GM11168 (cell line): Measurements from ENCODE around the gene SPAAR.
"Not testable (repeated sequence)": the region's sequence is repeated elsewhere in the genome, so short reads cannot be mapped to it uniquely, and the experiment has no call there.

Experiments used
- in situ Hi-C: fragments of 300-500 bp; cut with MboI; formaldehyde crosslinking; loops from one replicate; pipeline ENCODE4 v1.12.0; 2022; ENCODE audit warnings: low sequenced_read_pairs; ENCODE audit not compliant: unreplicated experiment

The SPAAR gene

DNA sequence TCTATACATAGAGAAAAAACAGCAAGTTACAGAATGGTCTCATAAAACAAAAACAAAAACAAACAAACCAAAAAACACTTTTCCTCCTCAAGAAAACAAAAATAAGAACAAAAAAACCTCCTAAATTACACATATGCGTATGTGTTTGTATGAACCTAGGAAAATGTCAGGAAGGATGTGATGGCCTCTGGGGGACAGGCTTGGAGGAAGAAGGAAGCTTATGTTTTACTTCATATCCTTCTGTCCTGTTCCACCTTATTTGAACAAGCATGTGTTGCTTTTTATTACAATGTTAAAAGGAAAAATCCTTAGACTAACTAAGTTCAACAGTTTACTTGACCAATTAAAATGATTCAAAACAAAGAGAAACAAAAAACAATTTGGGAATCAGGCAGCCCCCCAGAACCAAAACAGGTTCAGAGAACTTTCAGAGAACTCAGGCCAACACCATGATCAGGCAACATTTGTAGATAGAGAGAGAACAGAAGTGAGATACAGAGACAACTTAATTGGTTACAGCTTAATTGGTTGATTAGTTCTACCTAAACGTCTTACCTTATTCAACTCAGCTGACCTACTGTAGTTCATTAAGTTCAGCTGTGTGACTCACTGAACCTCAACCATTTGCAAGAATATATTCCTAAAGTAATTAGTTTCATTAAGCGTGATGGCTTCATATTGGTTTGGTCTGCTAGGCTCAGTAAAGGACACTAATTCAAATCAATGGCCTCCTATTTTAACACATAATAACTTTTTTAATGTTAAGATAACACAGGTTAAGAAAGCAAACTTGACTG, 10.1 kb downstream of the SPAAR start:
- in situ Hi-C loops: no loop called here

DNA sequence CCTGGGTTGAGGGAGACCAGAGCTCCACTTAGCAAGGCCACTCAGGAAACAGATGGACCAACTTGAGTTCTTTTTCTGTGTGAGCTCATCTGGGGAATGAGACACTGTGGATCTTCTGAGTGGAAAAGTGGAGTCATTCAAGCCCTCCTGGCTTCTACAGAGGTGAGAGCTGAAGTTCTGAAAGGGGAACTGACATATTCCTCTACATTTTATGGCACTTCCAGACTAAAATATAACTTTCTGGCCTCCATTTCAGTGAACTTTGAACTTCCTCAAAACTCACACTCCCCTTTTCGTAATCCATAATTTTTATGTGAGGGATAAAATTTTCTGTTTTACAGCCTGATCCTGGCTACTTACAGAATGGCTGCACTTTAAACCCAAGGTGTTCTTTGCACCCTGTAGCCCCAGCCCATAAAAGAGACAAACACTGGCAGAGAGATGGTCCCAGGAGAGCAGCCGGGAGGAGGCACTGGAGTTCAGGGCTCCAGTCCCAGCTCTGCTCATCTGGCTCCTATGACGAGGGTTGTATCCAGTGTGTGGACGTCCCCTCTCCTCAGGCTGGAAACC, 10.8 kb downstream of the SPAAR start:
- in situ Hi-C loops: no loop called here

DNA sequence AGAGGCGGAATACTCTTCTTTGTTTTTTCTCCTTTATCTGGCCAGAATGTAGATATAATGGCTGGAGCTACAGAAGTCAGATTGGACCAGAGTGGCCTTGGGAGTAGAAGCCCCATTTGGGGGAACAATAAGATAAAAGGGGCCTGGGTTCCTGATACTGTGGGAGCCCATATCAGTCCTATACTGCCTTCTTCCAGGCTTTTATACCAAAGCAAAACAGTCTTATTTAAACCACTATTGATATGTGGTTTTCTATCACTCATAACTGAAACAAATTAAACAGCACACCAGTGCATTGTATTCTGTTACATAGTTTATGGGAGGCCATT, 14.3 kb downstream of the SPAAR start:
- in situ Hi-C loops: no loop called here

DNA sequence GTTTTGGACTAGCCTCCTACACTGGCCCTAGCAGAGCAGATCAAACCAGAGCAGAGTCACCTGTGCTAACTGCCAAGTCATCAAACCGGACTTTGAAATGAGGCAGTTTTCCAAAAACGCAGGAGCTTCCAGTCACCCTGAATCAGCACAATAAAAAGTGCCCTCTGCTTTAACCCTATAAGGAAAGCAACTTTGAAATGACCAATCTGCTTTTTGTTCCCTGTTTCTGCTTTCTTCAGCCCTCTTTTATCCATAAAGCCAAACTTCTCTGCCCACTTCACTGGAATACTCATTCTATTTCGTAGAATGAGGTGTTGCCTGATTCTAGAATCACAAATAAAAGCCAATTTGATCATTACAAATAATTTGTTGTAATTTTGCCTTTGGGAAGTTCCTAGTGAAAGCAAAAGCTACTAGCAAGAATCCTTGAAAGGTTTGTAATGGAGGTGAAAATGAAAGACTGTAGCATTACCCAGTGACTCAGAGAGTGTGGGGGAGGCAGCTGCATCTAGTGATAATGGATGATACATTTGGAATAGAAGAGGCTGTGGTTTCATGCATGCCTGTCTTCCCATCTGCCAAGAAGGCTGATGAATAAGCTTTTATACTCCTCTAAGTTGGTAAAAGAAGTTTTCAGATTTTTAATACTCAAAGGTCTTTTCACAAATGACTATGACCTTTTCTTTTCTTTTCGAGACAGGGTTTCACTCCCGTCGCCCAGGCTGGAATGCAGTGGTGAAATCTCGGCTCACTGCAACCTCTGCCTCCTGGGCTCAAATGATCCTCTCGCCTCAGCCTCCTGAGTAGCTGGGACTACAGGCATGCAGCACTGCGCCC, 14.9 kb downstream of the SPAAR start:
- in situ Hi-C loops: no loop called here

DNA sequence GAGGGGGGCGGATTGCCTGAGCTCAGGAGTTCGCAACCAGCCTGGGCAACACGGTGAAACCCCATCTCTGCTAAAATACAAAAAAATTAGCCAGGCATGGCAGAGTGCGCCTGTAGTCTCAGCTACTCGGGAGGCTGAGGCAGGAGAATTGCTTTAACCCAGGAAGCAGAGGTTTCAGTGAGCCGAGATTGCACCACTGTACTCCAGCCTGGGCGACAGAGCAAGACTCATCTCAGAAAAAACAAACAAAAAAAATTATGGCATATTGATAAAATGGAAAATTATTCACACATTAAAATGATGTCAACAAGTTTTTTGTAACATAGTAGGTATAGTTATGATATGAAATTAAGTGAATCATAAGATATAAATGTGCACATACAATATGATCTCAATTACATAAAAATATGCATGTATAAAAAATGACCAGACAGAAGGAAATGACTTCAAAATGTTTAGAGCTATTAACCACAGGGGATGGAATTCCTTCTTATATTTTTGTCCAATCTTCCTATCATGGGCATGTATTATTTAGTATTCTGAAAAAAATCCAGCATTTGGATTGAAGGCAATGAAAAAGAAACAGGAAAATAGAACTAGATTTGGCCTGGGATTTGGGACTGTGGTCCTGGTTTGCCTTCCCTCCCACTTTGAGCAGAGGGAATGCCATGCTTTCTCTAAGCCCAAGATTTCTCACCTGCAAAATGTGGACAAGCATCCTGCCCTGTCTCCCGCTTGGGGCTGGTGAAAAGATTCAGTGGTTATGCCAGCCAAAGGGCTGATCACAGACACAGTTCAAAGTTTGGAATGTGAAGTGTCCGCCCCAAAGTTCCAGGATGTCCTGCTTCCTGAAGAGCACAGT, 19.5 kb downstream of the SPAAR start:
- in situ Hi-C loops: no loop called here

DNA sequence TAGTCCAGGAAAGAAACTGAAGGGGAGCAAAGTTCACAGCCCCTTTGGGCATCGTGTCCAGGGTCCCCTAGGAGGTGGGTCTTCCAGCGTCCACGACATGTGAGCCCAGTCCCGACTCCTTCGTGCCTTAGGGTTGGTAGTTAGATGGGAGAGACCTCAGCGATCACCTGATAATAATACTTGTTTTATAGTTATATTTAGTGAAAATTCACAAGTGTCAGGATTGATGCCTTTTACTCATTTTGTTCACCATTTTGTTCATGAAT, 20.1 kb downstream of the SPAAR start:
- in situ Hi-C loops: no loop called here

DNA sequence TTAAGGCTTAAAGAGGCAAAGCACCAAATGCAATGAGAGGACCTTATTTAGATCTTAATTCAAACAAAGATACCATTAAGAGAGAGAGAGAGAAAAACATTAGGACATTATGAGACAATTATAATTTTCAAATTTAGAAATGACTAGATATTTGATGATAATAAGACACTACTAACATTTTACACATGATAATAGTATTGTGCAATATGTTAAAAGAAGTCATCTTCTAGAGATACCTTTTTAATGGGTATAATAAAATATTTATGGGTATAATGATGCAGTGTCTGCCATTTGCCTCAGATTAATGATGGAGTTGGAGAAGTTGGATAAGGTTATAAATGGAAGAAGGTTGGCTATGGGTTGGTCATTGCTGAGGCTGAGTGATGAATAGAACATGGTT, 21.2 kb downstream of the SPAAR start:
- in situ Hi-C loops: no loop called here

DNA sequence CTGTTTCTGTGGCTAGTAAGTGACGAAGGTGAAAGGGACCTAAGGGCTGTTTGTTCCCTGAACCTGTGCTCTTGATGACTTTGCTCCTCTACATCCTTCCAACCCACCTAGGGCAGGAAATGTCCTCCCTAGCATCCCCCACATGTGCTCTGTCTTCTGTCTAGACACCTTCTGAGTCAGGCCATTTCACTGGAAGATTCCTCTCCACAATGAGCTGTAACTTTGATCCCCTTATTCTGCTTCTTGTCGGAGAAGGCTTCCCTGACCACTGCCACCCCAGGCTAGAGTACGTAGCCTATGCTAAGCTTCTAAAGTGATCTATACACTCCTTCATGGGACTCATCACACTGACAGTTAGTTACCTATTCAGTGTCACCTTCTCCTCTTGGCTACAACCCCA, 21.7 kb downstream of the SPAAR start:
- in situ Hi-C loops: no loop called here

DNA sequence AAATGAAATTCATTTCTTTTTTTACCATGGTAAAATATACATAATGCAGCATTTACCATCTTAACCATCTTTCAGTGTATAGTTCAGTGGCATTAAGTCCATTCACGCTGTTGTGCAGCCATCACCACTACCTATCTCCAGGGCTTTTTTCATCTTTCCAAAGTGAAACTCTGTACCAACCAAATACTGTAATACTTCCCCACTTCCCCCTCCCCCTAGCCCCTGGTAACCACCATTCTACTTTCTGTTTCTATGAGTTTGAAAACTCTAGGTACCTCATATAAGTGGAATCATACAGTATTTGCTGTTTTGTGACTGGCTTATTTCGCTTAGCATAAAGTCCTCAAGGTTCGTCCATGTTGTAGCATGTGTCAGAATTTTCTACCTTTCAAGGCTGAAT, 23.4 kb downstream of the SPAAR start:
- in situ Hi-C loops: no loop called here

DNA sequence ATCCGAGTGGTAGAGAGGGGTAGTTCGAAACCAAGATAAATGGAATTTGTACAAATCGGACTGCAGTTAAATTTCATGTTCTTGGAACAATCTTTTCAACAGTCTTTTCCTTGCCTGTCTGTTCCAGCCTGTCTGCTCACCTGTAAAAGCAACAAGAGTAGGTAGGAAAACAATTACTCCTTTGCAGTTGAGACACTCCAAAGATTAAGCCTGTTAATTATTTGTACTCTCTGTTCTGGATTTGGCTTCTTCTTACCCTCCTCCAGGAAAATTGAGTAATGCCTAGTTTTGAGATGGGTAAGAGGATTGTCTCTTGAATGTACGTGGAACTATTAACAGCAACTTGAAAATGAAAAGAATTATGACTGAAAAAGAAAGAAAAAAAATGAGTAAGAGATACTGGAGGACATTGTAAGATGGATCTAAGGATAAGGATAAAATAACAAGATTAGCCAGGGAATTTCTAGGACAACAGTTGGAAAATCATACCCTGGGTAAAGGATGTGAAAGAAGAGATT, 24.3 kb downstream of the SPAAR start:
- in situ Hi-C loops: no loop called here

DNA sequence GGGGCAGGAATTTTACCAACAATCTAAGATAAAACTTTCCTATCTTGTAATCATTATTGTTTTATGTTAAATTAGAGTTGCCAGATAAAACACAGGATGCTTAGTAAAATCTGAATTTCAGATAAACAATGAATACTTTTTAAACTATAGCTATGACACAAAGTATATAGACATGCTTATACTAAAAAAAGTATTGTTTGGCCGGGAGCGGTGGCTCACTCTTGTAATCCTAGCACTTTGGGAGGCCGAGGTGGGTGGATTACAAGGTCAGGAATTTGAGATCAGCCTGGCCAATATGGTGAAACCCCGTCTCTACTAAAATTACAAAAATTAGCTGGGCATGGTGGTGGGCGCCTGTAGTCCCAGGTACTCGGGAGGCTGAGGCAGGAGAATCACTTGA, 24.8 kb downstream of the SPAAR start:
- in situ Hi-C loops: not testable (repeated sequence)

DNA sequence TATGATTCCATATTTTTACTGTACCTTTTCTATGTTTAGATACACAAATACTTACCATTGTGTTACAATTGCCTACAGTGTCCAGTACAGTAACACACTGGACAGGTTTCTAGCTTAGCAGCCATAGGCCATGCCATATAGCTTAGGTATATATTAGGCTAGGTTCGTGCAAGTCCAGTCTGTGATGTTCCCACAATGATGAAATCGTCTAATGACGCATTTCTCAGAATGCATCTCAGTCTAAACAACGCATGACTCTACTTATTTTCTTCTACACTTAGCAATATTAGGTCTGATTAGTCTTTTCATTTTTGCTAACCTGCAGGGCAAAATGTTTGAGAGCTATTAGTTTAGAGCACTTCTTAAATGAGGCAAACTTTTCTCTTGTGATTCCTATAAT, 26.0 kb downstream of the SPAAR start:
- in situ Hi-C loops: no loop called here

DNA sequence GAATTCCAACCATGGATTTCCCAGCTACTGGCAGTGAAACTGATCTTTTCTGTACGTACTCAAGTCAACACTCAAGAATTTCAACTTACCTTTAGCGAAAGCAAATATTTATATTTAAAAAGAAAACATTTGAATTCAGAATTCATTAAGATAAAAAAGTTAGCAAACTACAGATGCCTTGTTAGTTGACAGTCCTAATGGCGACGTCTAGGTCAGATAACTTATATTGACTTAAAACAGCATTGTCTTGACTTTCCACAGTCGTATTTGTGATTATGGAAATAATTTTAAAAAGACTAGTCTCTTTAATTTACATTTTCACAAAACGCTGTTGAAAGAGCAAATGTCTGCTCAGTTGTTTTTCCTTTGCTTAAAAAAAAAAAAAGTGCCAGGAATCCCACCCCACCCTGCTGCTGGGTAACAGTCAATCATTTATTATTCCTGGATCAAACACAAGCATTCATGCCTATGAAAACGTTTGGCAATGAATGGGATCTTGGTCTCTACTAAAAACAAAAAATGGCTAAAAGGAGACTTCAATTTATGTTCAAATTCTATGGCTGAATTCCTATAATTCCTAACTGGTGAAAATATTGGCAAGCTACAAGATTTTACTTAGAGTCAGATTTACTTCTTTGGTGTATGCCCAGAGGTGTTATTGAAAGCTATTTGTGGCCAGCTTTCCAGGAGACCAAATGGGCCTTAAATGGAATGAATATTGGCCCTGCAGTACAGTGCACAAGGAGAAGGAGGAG, 26.6 kb downstream of the SPAAR start:
- in situ Hi-C loops: no loop called here

DNA sequence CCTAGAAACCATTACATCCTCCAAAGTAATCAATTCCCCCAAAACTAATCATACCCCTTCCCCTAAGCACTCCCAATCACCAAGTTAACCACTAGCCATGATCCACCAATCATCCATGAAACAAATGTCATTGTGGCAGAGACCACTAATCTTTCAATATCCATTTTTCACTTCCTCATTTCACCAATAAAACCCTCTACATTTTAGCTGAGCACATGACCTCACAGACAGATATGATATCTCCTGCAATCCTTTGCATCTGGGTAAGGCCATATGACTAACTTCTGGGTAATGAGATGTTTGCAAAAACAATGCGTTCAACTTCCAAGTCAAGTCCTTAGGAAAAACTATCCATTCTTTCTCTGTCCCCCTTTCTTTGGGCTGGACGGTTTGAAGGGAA, 27.9 kb downstream of the SPAAR start:
- in situ Hi-C loops: no loop called here

DNA sequence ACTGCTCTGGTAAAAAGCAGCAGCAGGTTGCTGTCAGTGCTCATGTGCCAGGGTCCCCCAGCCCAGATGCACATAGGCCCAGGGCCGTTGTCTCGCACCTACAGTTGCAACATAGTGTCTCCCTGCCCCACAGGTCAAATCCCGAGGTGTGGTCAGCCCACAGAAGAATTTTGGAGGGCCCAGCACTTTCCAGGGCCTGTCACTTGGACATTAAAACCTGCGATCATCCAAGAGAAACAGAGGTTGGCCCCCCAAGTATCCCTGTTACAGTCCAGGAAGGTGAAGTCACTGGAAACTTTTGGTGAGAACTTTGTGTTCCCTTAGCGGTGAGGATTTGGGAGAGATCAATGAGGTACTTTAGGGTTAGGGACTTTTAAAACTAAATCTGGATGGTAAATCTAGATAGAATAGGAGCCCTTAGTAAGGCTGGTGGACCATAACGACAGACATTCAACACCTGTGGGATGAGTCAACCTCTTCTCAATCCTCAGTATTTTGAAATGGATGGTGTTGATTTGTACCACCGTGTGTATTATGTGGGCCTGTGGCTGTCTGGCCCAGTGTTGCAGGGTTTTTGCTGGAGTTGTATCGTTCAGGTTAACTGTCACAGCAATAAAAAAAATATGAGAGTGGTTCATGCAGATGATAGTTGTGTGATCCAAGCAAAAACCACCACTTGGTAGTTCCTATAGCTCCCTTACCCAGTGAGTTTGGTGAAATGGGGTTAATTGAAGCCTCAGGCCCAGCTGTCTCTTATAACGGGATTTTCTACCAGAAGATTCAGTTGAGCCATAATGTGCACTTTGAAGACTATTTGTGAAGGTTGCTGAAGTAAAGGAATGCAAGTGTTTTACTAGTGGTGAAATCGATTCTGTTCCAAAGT, 29.4 kb downstream of the SPAAR start:
- in situ Hi-C loops: no loop called here

DNA sequence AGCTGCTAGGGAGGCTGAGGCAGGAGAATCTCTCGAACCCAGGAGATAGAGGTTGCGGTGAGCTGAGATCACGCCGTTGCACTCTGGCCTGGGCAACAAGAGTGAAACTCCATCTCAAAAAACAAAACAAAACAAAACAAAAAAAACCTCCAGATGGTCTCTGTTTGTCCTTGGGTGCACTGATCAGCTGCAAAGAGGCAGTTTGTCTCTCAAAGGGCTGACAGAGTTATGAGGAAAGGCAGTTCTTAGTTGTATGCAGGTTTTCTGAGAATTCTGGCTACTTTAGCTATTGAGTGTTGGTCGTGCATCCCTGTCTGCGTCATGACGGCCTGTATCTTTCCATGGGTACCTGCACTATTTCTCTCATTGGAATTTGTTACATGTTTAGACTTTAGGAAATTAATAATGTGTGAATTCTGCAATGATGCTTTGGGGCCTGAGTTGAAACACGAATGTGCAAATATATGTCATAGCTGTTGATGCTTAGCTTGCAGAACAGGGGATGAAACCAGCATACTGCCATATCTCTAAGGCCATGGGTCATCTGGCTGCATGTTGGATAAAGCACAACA, 30.5 kb downstream of the SPAAR start:
- in situ Hi-C loops: no loop called here

DNA sequence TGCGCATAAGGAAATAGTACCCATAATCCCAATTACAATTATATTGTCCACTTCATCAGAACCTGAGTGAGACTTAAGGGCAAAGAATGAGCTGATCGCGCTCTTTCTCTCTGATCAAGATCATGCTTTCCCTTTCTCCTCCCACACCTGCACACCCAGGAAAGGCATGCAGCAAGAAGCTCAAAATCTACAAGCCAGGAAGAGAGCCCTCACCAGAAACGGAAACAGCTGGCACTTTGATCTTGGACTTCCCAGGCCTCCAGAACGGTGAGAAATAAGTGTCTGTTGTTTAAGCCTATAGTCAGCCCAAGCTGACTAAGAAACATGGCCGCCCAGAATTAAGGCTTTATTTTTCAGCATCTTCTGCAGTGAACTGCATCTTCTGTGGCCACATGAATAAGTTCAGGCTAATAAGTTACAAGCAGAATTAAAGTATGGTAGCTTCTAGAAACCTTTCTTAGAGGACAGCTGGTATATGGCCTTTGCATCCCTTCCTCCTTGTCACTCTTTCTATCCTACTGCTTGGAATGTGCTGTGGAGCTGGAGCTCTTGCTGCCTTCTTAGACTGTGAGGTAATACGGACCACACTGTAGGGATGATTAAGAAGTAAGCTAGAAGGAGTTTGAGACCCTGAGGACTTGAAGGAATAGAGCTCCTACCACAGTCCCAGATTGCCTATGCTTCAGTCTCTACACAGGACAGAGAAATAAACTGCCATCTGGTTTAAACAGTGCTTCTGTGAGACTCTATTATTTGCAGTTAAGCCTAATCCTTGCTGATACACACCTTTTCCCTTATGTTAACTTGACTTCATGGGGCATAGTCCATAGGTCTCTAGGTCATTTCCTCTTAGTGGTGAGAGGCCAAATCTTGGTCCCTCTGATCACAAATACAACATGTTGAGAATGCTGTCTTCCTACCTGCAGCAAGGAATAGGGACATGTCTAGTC, 31.4 kb downstream of the SPAAR start:
- in situ Hi-C loops: no loop called here

DNA sequence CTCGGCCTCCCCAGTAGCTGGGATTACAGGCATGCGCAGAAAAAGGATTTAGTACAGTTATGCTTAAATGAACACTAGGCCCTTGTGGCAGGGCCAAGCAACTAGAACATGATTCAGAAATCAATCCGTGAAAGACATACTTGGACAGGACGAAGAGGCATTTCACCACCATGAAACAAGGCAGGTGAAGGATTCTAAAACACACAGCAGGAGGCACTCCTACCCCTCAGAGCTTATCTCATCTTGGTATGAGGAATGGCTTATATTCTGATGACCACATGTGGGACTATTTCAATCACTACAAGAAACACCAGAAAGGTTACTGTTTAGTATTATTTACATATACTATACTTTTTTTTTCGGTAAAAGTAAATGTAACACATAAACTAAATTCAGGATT, 33.0 kb downstream of the SPAAR start:
- in situ Hi-C loops: no loop called here
